B cell (primary cell): ENCODE data around the gene TTYH1. TPM values are rescaled to one million over a fixed set of nuclear protein-coding genes. Genes with fewer than 3 reads are reported as not detected.

Experiments used
- ATAC-seq: fragments of 200-7000 bp; cut with Tn5 transposase; one replicate; pipeline ENCODE4 v1.10.0; 2021; ENCODE audit warnings: low read depth, mild to moderate bottlenecking, moderate number of reproducible peaks, moderate library complexity
- CTCF ChIA-PET: fragments of 350-600 bp; sonication (Branson Sonifier 250); formaldehyde crosslinking; loops from one replicate; lab custom pipeline; 2021; ENCODE audit warnings: antibody characterized with exemption, inconsistent platforms; lab: Charles Lee
- POLR2A ChIA-PET: fragments of 350-600 bp; sonication (Branson Sonifier 250); formaldehyde crosslinking; loops from one replicate; lab custom pipeline; 2021; ENCODE audit warnings: antibody characterized with exemption; lab: Charles Lee
- DNase-seq: peaks from one replicate; pipeline ENCODE4 v3.0.0; 2013
- H2AFZ ChIP-seq: 2 replicates; pipeline ENCODE4 v1.6.1; 2012; ENCODE audit warnings: mild to moderate bottlenecking, low read depth, low read length; ENCODE audit not compliant: insufficient read depth, poor library complexity, severe bottlenecking
- H3K27ac ChIP-seq, 2 donors: 1 replicate in 1 of 2; 2 replicates in 1 of 2; pipeline ENCODE4 v1.5.1; 2012 to 2013; ENCODE audit warnings: low read length in 2 of 2, mild to moderate bottlenecking in 2 of 2, moderate library complexity in 1 of 2
- H3K27me3 ChIP-seq, 4 experiments: fragments of 200-600 bp in 1 of 4; sonication (generic) in 1 of 4; replicated peaks in 1 of 4; 1 replicate in 2 of 4; 2 replicates in 2 of 4; pipeline versions ENCODE4 v1.6.1 to v1.7.0; 2013 to 2016; ENCODE audit warnings: low read length in 3 of 4, mild to moderate bottlenecking in 2 of 4, mixed read lengths in 1 of 4, moderate library complexity in 1 of 4; ENCODE audit not compliant: insufficient read depth in 4 of 4, control insufficient read depth in 3 of 4; ENCODE audit errors: control extremely low read depth in 1 of 4
- H3K36me3 ChIP-seq, 2 experiments: replicated peaks in 1 of 2; 1 replicate in 1 of 2; 2 replicates in 1 of 2; pipeline versions ENCODE4 v1.6.1 to v1.7.1; 2013; ENCODE audit warnings: low read length in 1 of 2; ENCODE audit not compliant: insufficient read depth in 2 of 2, control insufficient read depth in 1 of 2; ENCODE audit errors: control extremely low read depth in 1 of 2, extremely low read depth in 1 of 2
- H3K4me1 ChIP-seq, 2 donors: fragments of 200-600 bp in 1 of 2; sonication (generic) in 1 of 2; 1 replicate in 1 of 2; 2 replicates in 1 of 2; pipeline versions ENCODE4 v1.5.1 to v1.6.1; 2013 to 2017; ENCODE audit warnings: low read length in 2 of 2; ENCODE audit not compliant: control insufficient read depth in 2 of 2, insufficient read depth in 2 of 2
- H3K4me2 ChIP-seq: replicated peaks from 2 replicates; pipeline ENCODE3; 2012; ENCODE audit warnings: mild to moderate bottlenecking, low read depth, low read length; ENCODE audit not compliant: poor library complexity, severe bottlenecking
- H3K4me3 ChIP-seq, 5 experiments: fragments of 200-600 bp in 1 of 5; sonication (generic) in 1 of 5; 1 replicate in 3 of 5; 2 replicates in 2 of 5; pipeline versions ENCODE4 v1.5.1 to v1.7.0; 2011 to 2016; ENCODE audit warnings: low read length in 4 of 5, mild to moderate bottlenecking in 4 of 5, low read depth in 2 of 5, control low read depth in 1 of 5, moderate library complexity in 1 of 5; ENCODE audit not compliant: insufficient read depth in 1 of 5; ENCODE audit errors: control extremely low read depth in 1 of 5, extremely low read depth in 1 of 5
- H3K79me2 ChIP-seq: fragments of 200-600 bp; sonication (generic); one replicate; pipeline ENCODE4 v1.6.0; 2016; ENCODE audit warnings: low read length; ENCODE audit not compliant: control insufficient read depth, insufficient read depth
- H3K9ac ChIP-seq: fragments of 200-600 bp; sonication (generic); 2 replicates; pipeline ENCODE4 v1.6.1; 2017; ENCODE audit warnings: mild to moderate bottlenecking, low read length, moderate library complexity
- H3K9me3 ChIP-seq, 3 donors: one replicate each; pipeline versions ENCODE4 v1.6.1 to v1.7.1; 2013; ENCODE audit warnings: low read length in 2 of 3; ENCODE audit not compliant: control insufficient read depth in 2 of 3, insufficient read depth in 1 of 3; ENCODE audit errors: control extremely low read depth in 1 of 3
- H4K20me1 ChIP-seq: 2 replicates; pipeline ENCODE4 v1.6.0; 2012; ENCODE audit warnings: mild to moderate bottlenecking, low read length; ENCODE audit not compliant: insufficient read depth, control insufficient read depth, poor library complexity, severe bottlenecking
- H3K27ac Mint-ChIP-seq: one replicate; pipeline ENCODE4 v1.8.0; 2021; ENCODE audit warnings: mixed read lengths
- H3K27me3 Mint-ChIP-seq: one replicate; pipeline ENCODE4 v1.8.0; 2021; ENCODE audit warnings: mixed read lengths
- H3K4me1 Mint-ChIP-seq: one replicate; pipeline ENCODE4 v1.8.0; 2021; ENCODE audit warnings: mixed read lengths
- H3K4me3 Mint-ChIP-seq: one replicate; pipeline ENCODE4 v1.8.0; 2021; ENCODE audit warnings: mixed read lengths
- H3K9me3 Mint-ChIP-seq: one replicate; pipeline ENCODE4 v1.8.0; 2022; ENCODE audit warnings: mixed read lengths; ENCODE audit not compliant: insufficient read depth
- CTCF ChIP-seq: fragments of 200-600 bp; IDR thresholded peaks from one replicate; pipeline ENCODE4 v1.8.0; 2022; ENCODE audit warnings: antibody characterized with exemption, mild to moderate bottlenecking
- EZH2 ChIP-seq: IDR thresholded peaks from 2 replicates; pipeline ENCODE4 v1.6.1; 2012; ENCODE audit warnings: borderline replicate concordance, low read depth, mild to moderate bottlenecking, moderate library complexity, low read length; ENCODE audit not compliant: insufficient read depth, poor library complexity, severe bottlenecking
- WGBS: methylation state at CpG from one replicate; pipeline ENCODE4 v1.1.5; 2013; ENCODE audit warnings: missing lambda C conversion rate; ENCODE audit not compliant: insufficient coverage; 5-methylcytosine and 5-hydroxymethylcytosine counted together
- intact Hi-C: fragments of 100-400 bp; cut with micrococcal nuclease; formaldehyde crosslinking; loops from one replicate; pipeline ENCODE4 v1.10.0; 2022
- polyA plus RNA-seq: library from polyadenylated mRNA; depleted of rRNA; stranded (reverse); fragments of >200 nt; gene quantifications from 2 replicates; pipeline ENCODE4 v1.2.3, GENCODE V29; 2012
- total RNA-seq, 2 donors: library from RNA; stranded (reverse); fragments of 120-200 nt in 1 of 2; gene quantifications; 1 replicate in 1 of 2; 2 replicates in 1 of 2; pipeline versions ENCODE4 v1.2.3 to v1.2.4, GENCODE V29; 2013 to 2022

Gene TTYH1
- total and polyA plus RNA-seq, 2 donors (not counting 1 experiment from before 2014, with no cell fraction given), result not detected

- peak overlapping the region; percentile 81 for H3K9ac ChIP-seq
- ChIA-PET POLR2A (interaction anchor here (0.6 to 1.1 kb wide), 2 partner anchors 15 to 812 kb away, joined by 3 to 5 read pairs; partner anchors contain the start of gene LENG8), CTCF (interaction anchor here (0.6 kb wide), 1 partner anchor 15 kb away, joined by 3 read pairs; the partner anchor contains the start of gene LENG8)
- peaks cover 16 to 29% of the 10 kb centered on the region in 2 donors for H3K4me1 ChIP-seq
- TF ChIP-seq EZH2 (no peak), CTCF (no peak)
- H3K4me3 Mint-ChIP-seq, result peak overlapping the region; percentile 91
- no peaks in the 10 kb centered on the region for H3K9me3 Mint-ChIP-seq
- peak overlapping the region; percentile 65 to 88 (median 74) for H3K4me3 ChIP-seq
- 0% methylated on average over 25 of the region's 26 CpGs for WGBS
- intact Hi-C loops, result loop anchor here (1.0 to 5.0 kb wide), 4 partner anchors 46 to 597 kb away; partner anchors contain the start of genes CNOT3 and MYADM
- peak; percentile 46 for ATAC-seq
- peak; percentile 98 for DNase-seq
- peak overlapping the region; percentile 93 for H3K27ac Mint-ChIP-seq
- peak overlapping the region; percentile 100 for H3K4me2 ChIP-seq
- peaks cover 19% of the 10 kb centered on the region for H3K4me1 Mint-ChIP-seq
- peaks cover 0 to 6% (median 0%) of the 10 kb centered on the region in 4 experiments for H3K27me3 ChIP-seq
- H3K79me2 ChIP-seq, result peaks cover 7% of the 10 kb centered on the region
- peaks cover 0 to 26% of the 10 kb centered on the region in 2 experiments for H3K36me3 ChIP-seq
- H3K9me3 ChIP-seq, result peaks cover 0 to 26% (median 0%) of the 10 kb centered on the region in 3 donors
- H3K27ac ChIP-seq, result peak overlapping the region; percentile 84 to 85
- H4K20me1 ChIP-seq, result peaks cover 37% of the 10 kb centered on the region
- H2AFZ ChIP-seq, result peak overlapping the region; percentile 81
- peaks cover 10% of the 10 kb centered on the region for H3K27me3 Mint-ChIP-seq
Observed at GRCh38 chr19:54464044-54464629, 48.9 kb downstream of the TTYH1 start.
